ENCODE results near the gene GNAT2.
A peak's percentile ranks its signal among the peaks of the same experiment; 100 is the strongest.

Gene GNAT2

GRCh38 chr1:109657970-109658369 is 38.6 kb upstream of the GNAT2 start:
- DNase-seq (ENCODE audit: insufficient read length, low spot score) (no peak), FAIRE-seq (no peak)
- TF ChIP-seq SPI1 (IDR thresholded peaks at IDR 0.05; ENCODE audit: low read depth, low read length) (no peak), POLR2AphosphoS5 (IDR thresholded peaks at IDR 0.05; ENCODE audit: low read depth, low read length) (no peak), POLR2A (IDR thresholded peaks at IDR 0.05; ENCODE audit: low read depth, low read length) (no peak), TAF1 (IDR thresholded peaks at IDR 0.05; ENCODE audit: low read depth, low read length) (no peak), POU2F2 (IDR thresholded peaks at IDR 0.05; ENCODE audit: low read depth, low read length) (no peak), PAX5 (IDR thresholded peaks at IDR 0.05; ENCODE audit: insufficient read depth, low read length, severe bottlenecking) (no peak)

GRCh38 chr1:109657395-109657794 is 38.0 kb upstream of the GNAT2 start:
- TF ChIP-seq PAX5 (IDR thresholded peaks at IDR 0.05; ENCODE audit: insufficient read depth, low read length, severe bottlenecking) = no peak
- no peak for TF ChIP-seq TAF1 (IDR thresholded peaks at IDR 0.05; ENCODE audit: low read depth, low read length)
- no peak for TF ChIP-seq POLR2A (IDR thresholded peaks at IDR 0.05; ENCODE audit: low read depth, low read length)
- TF ChIP-seq SPI1 (IDR thresholded peaks at IDR 0.05; ENCODE audit: low read depth, low read length) = no peak
- TF ChIP-seq POU2F2 (IDR thresholded peaks at IDR 0.05; ENCODE audit: low read depth, low read length) = no peak
- TF ChIP-seq POLR2AphosphoS5 (IDR thresholded peaks at IDR 0.05; ENCODE audit: low read depth, low read length) = no peak
- no peak for FAIRE-seq

GRCh38 chr1:109655615-109656519 is 36.5 kb upstream of the GNAT2 start, which contains the start of gene GSTM4:
Gene GSTM4 (plus strand): TSS chr1:109656099. CDS start chr1:109656390, 291 bp downstream.
- peak; percentile 86 for DNase-seq (ENCODE audit: insufficient read length, low spot score)
- 0 out of 2 replicates have a peak, but pooled peaks have one; percentile 33 for TF ChIP-seq POLR2A (IDR thresholded peaks at IDR 0.05; ENCODE audit: low read depth, low read length)
- no peak for TF ChIP-seq PAX5 (IDR thresholded peaks at IDR 0.05; ENCODE audit: insufficient read depth, low read length, severe bottlenecking)
- TF ChIP-seq POLR2AphosphoS5 (IDR thresholded peaks at IDR 0.05; ENCODE audit: low read depth, low read length) = 0 out of 2 replicates have a peak, but pooled peaks have one; percentile 18
- peak; percentile 65 for FAIRE-seq

More at GRCh38 chr1:109657395-109657794, 38.0 kb upstream of the GNAT2 start:
- DNase-seq (ENCODE audit: insufficient read length, low spot score) = no peak

GRCh38 chr1:109654519-109654918 is 35.1 kb upstream of the GNAT2 start:
- DNase-seq (ENCODE audit: insufficient read length, low spot score) (no peak), FAIRE-seq (no peak)
- no peak for TF ChIP-seq POU2F2 (IDR thresholded peaks at IDR 0.05; ENCODE audit: low read depth, low read length)
- TF ChIP-seq POLR2AphosphoS5 (IDR thresholded peaks at IDR 0.05; ENCODE audit: low read depth, low read length) = no peak
- no peak for TF ChIP-seq PAX5 (IDR thresholded peaks at IDR 0.05; ENCODE audit: insufficient read depth, low read length, severe bottlenecking)
- no peak for TF ChIP-seq TAF1 (IDR thresholded peaks at IDR 0.05; ENCODE audit: low read depth, low read length)
- TF ChIP-seq POLR2A (IDR thresholded peaks at IDR 0.05; ENCODE audit: low read depth, low read length) = no peak

GRCh38 chr1:109653306-109653705 is 33.9 kb upstream of the GNAT2 start:
- TF ChIP-seq SPI1 (IDR thresholded peaks at IDR 0.05; ENCODE audit: low read depth, low read length) = no peak
- TF ChIP-seq POLR2AphosphoS5 (IDR thresholded peaks at IDR 0.05; ENCODE audit: low read depth, low read length) = no peak
- TF ChIP-seq POLR2A (IDR thresholded peaks at IDR 0.05; ENCODE audit: low read depth, low read length) = no peak
- no peak for TF ChIP-seq TAF1 (IDR thresholded peaks at IDR 0.05; ENCODE audit: low read depth, low read length)
- no peak for TF ChIP-seq PAX5 (IDR thresholded peaks at IDR 0.05; ENCODE audit: insufficient read depth, low read length, severe bottlenecking)
- no peak for TF ChIP-seq POU2F2 (IDR thresholded peaks at IDR 0.05; ENCODE audit: low read depth, low read length)
- DNase-seq (ENCODE audit: insufficient read length, low spot score) (no peak), FAIRE-seq (no peak)

GRCh38 chr1:109652402-109652801 is 33.0 kb upstream of the GNAT2 start:
- DNase-seq (ENCODE audit: insufficient read length, low spot score) = no peak
- TF ChIP-seq POU2F2 (IDR thresholded peaks at IDR 0.05; ENCODE audit: low read depth, low read length) = no peak
- TF ChIP-seq POLR2A (IDR thresholded peaks at IDR 0.05; ENCODE audit: low read depth, low read length) = no peak
- no peak for TF ChIP-seq PAX5 (IDR thresholded peaks at IDR 0.05; ENCODE audit: insufficient read depth, low read length, severe bottlenecking)
- no peak for TF ChIP-seq SPI1 (IDR thresholded peaks at IDR 0.05; ENCODE audit: low read depth, low read length)
- no peak for TF ChIP-seq TAF1 (IDR thresholded peaks at IDR 0.05; ENCODE audit: low read depth, low read length)
- no peak for TF ChIP-seq POLR2AphosphoS5 (IDR thresholded peaks at IDR 0.05; ENCODE audit: low read depth, low read length)
- no peak for FAIRE-seq

GRCh38 chr1:109650609-109651008 is 31.2 kb upstream of the GNAT2 start:
- DNase-seq (ENCODE audit: insufficient read length, low spot score) = no peak
- FAIRE-seq = no peak
- TF ChIP-seq PAX5 (IDR thresholded peaks at IDR 0.05; ENCODE audit: insufficient read depth, low read length, severe bottlenecking) (no peak), SPI1 (IDR thresholded peaks at IDR 0.05; ENCODE audit: low read depth, low read length) (no peak), TAF1 (IDR thresholded peaks at IDR 0.05; ENCODE audit: low read depth, low read length) (no peak), POU2F2 (IDR thresholded peaks at IDR 0.05; ENCODE audit: low read depth, low read length) (no peak), POLR2A (IDR thresholded peaks at IDR 0.05; ENCODE audit: low read depth, low read length) (no peak), POLR2AphosphoS5 (IDR thresholded peaks at IDR 0.05; ENCODE audit: low read depth, low read length) (no peak)

GRCh38 chr1:109649491-109649914 is 30.1 kb upstream of the GNAT2 start:
- TF ChIP-seq POLR2A (IDR thresholded peaks at IDR 0.05; ENCODE audit: low read depth, low read length) (no peak), PAX5 (IDR thresholded peaks at IDR 0.05; ENCODE audit: insufficient read depth, low read length, severe bottlenecking) (no peak), POLR2AphosphoS5 (IDR thresholded peaks at IDR 0.05; ENCODE audit: low read depth, low read length) (no peak), TAF1 (IDR thresholded peaks at IDR 0.05; ENCODE audit: low read depth, low read length) (no peak), POU2F2 (IDR thresholded peaks at IDR 0.05; ENCODE audit: low read depth, low read length) (no peak), SPI1 (IDR thresholded peaks at IDR 0.05; ENCODE audit: low read depth, low read length) (no peak)
- DNase-seq (ENCODE audit: insufficient read length, low spot score) (no peak), FAIRE-seq (no peak)

GRCh38 chr1:109644670-109645069 is 25.3 kb upstream of the GNAT2 start:
- FAIRE-seq = no peak
- no peak for DNase-seq (ENCODE audit: insufficient read length, low spot score)
- TF ChIP-seq POU2F2 (IDR thresholded peaks at IDR 0.05; ENCODE audit: low read depth, low read length) = no peak
- TF ChIP-seq SPI1 (IDR thresholded peaks at IDR 0.05; ENCODE audit: low read depth, low read length) = no peak
- TF ChIP-seq PAX5 (IDR thresholded peaks at IDR 0.05; ENCODE audit: insufficient read depth, low read length, severe bottlenecking) = no peak
- TF ChIP-seq POLR2AphosphoS5 (IDR thresholded peaks at IDR 0.05; ENCODE audit: low read depth, low read length) = no peak
- no peak for TF ChIP-seq TAF1 (IDR thresholded peaks at IDR 0.05; ENCODE audit: low read depth, low read length)
- no peak for TF ChIP-seq POLR2A (IDR thresholded peaks at IDR 0.05; ENCODE audit: low read depth, low read length)
